ENCODE measurements around the gene THADA.

DNA sequence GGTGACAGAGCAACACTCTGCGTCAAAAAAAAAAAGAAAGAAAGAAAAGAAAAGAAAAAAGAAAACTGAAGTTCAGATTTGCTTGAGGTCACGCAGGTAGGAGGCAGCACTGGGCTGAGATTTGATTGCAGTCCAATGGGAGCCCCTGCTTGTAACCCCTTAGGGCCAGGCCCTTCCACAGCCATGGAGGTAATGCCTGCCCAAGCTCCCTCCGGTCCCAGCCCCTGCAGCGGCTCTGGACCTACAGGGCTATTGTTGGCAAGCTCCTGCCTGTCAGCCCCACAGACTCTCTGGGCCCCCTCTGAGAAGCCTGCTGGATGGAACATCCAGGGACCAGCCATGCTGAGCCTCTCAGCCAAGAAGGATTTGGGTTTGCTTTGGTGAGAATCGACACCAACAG, 381.6 kb downstream of the THADA start:
- TF ChIP-seq, protein P1, sequence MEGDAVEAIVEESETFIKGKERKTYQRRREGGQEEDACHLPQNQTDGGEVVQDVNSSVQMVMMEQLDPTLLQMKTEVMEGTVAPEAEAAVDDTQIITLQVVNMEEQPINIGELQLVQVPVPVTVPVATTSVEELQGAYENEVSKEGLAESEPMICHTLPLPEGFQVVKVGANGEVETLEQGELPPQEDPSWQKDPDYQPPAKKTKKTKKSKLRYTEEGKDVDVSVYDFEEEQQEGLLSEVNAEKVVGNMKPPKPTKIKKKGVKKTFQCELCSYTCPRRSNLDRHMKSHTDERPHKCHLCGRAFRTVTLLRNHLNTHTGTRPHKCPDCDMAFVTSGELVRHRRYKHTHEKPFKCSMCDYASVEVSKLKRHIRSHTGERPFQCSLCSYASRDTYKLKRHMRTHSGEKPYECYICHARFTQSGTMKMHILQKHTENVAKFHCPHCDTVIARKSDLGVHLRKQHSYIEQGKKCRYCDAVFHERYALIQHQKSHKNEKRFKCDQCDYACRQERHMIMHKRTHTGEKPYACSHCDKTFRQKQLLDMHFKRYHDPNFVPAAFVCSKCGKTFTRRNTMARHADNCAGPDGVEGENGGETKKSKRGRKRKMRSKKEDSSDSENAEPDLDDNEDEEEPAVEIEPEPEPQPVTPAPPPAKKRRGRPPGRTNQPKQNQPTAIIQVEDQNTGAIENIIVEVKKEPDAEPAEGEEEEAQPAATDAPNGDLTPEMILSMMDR (tag by site-specific recombination; IDR thresholded peaks at IDR 0.05), result no peak
- TF ChIP-seq ZNF48 (tag by site-specific recombination; IDR thresholded peaks at IDR 0.05) (no peak), SETDB1 (IDR thresholded peaks at IDR 0.05; ENCODE audit: insufficient read length, low read length) (no peak), ZNF10 (tag by site-specific recombination; IDR thresholded peaks at IDR 0.05) (no peak), ZNF561 (tag by site-specific recombination; IDR thresholded peaks at IDR 0.05; ENCODE audit: borderline replicate concordance) (no peak), MZF1 (tag by site-specific recombination; IDR thresholded peaks at IDR 0.05; ENCODE audit: borderline replicate concordance) (no peak), ZNF558 (tag by site-specific recombination; IDR thresholded peaks at IDR 0.05) (no peak), ZNF501 (tag by site-specific recombination; IDR thresholded peaks at IDR 0.05) (no peak), SP7 (tag by site-specific recombination; IDR thresholded peaks at IDR 0.05) (no peak), ZNF791 (tag by site-specific recombination; IDR thresholded peaks at IDR 0.05) (no peak)
- TF ChIP-seq, protein P2, sequence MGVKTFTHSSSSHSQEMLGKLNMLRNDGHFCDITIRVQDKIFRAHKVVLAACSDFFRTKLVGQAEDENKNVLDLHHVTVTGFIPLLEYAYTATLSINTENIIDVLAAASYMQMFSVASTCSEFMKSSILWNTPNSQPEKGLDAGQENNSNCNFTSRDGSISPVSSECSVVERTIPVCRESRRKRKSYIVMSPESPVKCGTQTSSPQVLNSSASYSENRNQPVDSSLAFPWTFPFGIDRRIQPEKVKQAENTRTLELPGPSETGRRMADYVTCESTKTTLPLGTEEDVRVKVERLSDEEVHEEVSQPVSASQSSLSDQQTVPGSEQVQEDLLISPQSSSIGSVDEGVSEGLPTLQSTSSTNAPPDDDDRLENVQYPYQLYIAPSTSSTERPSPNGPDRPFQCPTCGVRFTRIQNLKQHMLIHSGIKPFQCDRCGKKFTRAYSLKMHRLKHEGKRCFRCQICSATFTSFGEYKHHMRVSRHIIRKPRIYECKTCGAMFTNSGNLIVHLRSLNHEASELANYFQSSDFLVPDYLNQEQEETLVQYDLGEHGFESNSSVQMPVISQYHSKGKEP (tag by site-specific recombination; IDR thresholded peaks at IDR 0.05), result no peak

Data from HEK293 (cell line).